ENCODE results near the gene TMEM244.

DNA sequence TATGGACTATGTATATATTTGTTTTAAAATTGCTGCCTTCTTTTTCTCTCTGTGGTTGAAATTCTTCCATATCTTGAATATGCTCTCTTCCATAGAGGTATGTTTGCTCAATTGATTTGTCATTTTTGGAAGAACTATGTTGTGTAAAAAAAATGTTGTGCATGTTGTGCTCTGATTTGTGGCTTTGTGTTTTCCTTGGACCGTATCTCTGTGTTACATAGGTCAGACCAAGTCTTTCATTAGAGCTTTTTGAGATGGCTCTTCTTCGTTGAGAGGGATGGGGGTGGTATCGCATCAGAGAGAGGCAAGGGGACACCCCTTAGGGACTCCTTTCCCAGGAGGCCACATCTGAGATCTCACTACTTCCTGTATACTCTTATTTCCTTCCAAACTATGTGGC is 43.8 kb downstream of the TMEM244 start:
- no peak for TF ChIP-seq CTCF (IDR thresholded peaks at IDR 0.05; ENCODE audit: borderline replicate concordance, extremely low read depth, low read length, poor library complexity, severe bottlenecking)
- TF ChIP-seq EZH2 (IDR thresholded peaks at IDR 0.05; ENCODE audit: borderline replicate concordance, low read depth, low read length, severe bottlenecking) = no peak
